Fibroblast of lung (primary cell): ENCODE data around the gene CCDC8. TPM values are rescaled to one million over a fixed set of nuclear protein-coding genes. Genes with fewer than 3 reads are reported as not detected.

Source experiments
- DNase-seq, 2 donors: peaks; one replicate each; pipeline versions ENCODE4 v3.0.0 to v3.0.0-alpha.2; 2010; ENCODE audit warnings: low read depth in 2 of 2
- H2AFZ ChIP-seq: 2 replicates; pipeline ENCODE4 v1.5.1; 2012; ENCODE audit warnings: low read length, control low read depth, inconsistent platforms
- H3K27ac ChIP-seq: 2 replicates; pipeline ENCODE4 v1.5.1; 2011; ENCODE audit warnings: low read length, control low read depth; ENCODE audit not compliant: insufficient read depth
- H3K27me3 ChIP-seq: 2 replicates; pipeline ENCODE4 v1.5.1; 2011; ENCODE audit warnings: mild to moderate bottlenecking, low read length; ENCODE audit not compliant: control insufficient read depth, insufficient read depth
- H3K36me3 ChIP-seq: 2 replicates; pipeline ENCODE4 v1.5.1; 2011; ENCODE audit warnings: low read length; ENCODE audit not compliant: control insufficient read depth, insufficient read depth
- H3K4me1 ChIP-seq: 2 replicates; pipeline ENCODE4 v1.5.1; 2011; ENCODE audit warnings: low read length; ENCODE audit not compliant: control insufficient read depth, insufficient read depth; ENCODE audit errors: extremely low read depth
- H3K4me2 ChIP-seq: 2 replicates; pipeline ENCODE4 v1.5.1; 2011; ENCODE audit warnings: low read length, control low read depth; ENCODE audit not compliant: insufficient read depth; ENCODE audit errors: extremely low read depth
- H3K4me3 ChIP-seq, 4 experiments: fragments of 200-600 bp in 1 of 4; sonication (generic) in 1 of 4; replicated peaks in 1 of 4; 2 replicates each; pipeline ENCODE4 v1.5.1; 2011 to 2016; ENCODE audit warnings: low read length in 4 of 4, low read depth in 3 of 4, mild to moderate bottlenecking in 3 of 4, control low read depth in 2 of 4, inconsistent platforms in 1 of 4, mixed read lengths in 1 of 4; ENCODE audit not compliant: insufficient read depth in 1 of 4; ENCODE audit errors: control extremely low read depth in 1 of 4
- H3K79me2 ChIP-seq: 2 replicates; pipeline ENCODE4 v1.5.1; 2012; ENCODE audit warnings: mild to moderate bottlenecking, low read length, inconsistent platforms; ENCODE audit not compliant: control insufficient read depth, insufficient read depth
- H3K9ac ChIP-seq: 2 replicates; pipeline ENCODE4 v1.5.1; 2011; ENCODE audit warnings: mild to moderate bottlenecking, low read length, control low read depth; ENCODE audit not compliant: insufficient read depth
- H3K9me3 ChIP-seq: 2 replicates; pipeline ENCODE4 v1.5.1; 2012; ENCODE audit warnings: low read depth, low read length; ENCODE audit not compliant: control insufficient read depth, insufficient read depth
- H4K20me1 ChIP-seq: 2 replicates; pipeline ENCODE4 v1.5.1; 2011; ENCODE audit warnings: low read length; ENCODE audit not compliant: control insufficient read depth, insufficient read depth; ENCODE audit errors: extremely low read depth
- CTCF ChIP-seq, 2 donors: IDR thresholded peaks in 1 of 2; conservative IDR thresholded peaks in 1 of 2; 1 replicate in 1 of 2; 2 replicates in 1 of 2; pipeline ENCODE4 v1.5.1; 2011 to 2012; ENCODE audit warnings: low read length in 2 of 2, control low read depth in 1 of 2, inconsistent platforms in 1 of 2, low read depth in 1 of 2, mild to moderate bottlenecking in 1 of 2
- EZH2 ChIP-seq: IDR thresholded peaks from 2 replicates; pipeline ENCODE4 v1.5.1; 2012; ENCODE audit warnings: low read length, control low read depth, mild to moderate bottlenecking; ENCODE audit errors: missing control alignments
- polyA plus RNA-seq, 2 donors: library from polyadenylated mRNA; depleted of rRNA in 1 of 2; stranded (reverse) in 1 of 2; unstranded in 1 of 2; fragments of >200 nt; gene quantifications; 2 replicates each; pipeline ENCODE4 v1.2.1, GENCODE V29; 2011 to 2012; ENCODE audit warnings: missing spikeins in 1 of 2
- total RNA-seq: library from RNA; depleted of rRNA; stranded (reverse); fragments of >200 nt; gene quantifications from 2 replicates; pipeline ENCODE4 v1.2.1, GENCODE V29; 2014

The CCDC8 gene
- total and polyA plus RNA-seq, 2 donors (not counting 1 experiment from before 2014, with no cell fraction given), result 1.9 to 13.4 TPM

GRCh38 chr19:46374536-46375475 lies 38.6 kb downstream of the CCDC8 start:
- no peak overlapping the region for H3K4me3 ChIP-seq
- peaks cover 21% of the 10 kb centered on the region for H3K4me1 ChIP-seq
- DNase-seq, result no peak
- H3K9me3 ChIP-seq, result no peaks in the 10 kb centered on the region
- H3K4me2 ChIP-seq, result no peak overlapping the region
- H3K79me2 ChIP-seq, result peaks cover 37% of the 10 kb centered on the region
- no peaks in the 10 kb centered on the region for H4K20me1 ChIP-seq
- H3K27me3 ChIP-seq, result no peaks in the 10 kb centered on the region
- peaks cover 10% of the 10 kb centered on the region for H3K36me3 ChIP-seq
- H2AFZ ChIP-seq, result no peak overlapping the region
- H3K9ac ChIP-seq, result no peak overlapping the region
- TF ChIP-seq CTCF (conservative IDR thresholded peaks at IDR 0.05 in 1 of 2, IDR thresholded peaks at IDR 0.05 in 1 of 2; ENCODE audit: low read depth in 1 of 2, low read length in 2 of 2), result no peak
- no peak for TF ChIP-seq EZH2
- H3K27ac ChIP-seq, result no peak overlapping the region

DNA sequence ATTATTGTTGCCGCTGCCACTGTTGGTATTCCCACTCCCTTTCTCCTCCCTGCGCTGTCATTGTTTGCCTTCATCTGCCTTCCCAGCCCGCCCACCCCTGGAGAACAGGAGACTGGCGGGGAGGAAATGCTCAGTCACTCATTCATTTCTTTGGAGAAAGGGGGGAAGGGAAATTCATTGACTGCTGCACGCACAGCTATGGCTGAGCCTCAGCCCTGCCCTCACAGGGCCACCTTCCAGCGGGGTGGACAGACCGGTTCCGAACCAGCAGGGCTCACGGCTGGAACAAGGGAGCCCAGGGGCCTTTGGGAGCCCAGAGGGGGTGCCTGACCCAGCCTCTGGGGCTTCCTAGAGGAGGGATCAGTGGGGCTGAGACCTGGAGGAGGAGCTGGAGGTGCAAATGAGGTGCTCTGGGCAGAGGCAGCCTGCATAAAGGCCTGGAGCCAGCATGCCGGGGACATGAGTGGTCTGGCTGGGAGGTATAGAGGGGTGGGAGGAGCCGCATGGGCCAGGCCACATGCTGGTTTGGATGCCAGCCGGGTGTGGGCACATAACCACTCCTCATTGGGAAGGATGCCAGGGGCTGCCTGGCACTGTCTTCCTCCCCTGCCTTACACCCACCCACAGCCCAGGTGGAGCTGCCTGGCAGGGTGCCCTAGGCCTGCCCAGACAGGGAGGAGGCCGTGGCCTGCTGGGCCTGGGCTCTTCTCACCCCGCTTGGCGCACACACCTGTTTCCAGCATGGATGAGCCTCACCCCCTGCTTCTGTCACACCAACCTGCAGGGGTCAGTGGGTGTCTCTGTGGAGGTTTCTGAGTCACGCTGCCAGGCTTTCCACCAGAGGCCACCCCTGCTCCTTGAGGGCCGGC lies 39.6 kb downstream of the CCDC8 start:
- Histone ChIP-seq H3K27ac (peak overlapping the region; percentile 57), H3K9me3 (no peaks in the 10 kb centered on the region), H3K4me3 (no peak overlapping the region), H3K9ac (no peak overlapping the region), H4K20me1 (no peaks in the 10 kb centered on the region), H3K36me3 (peaks cover 10% of the 10 kb centered on the region), H3K27me3 (no peaks in the 10 kb centered on the region), H3K4me1 (peaks cover 17% of the 10 kb centered on the region), H3K79me2 (peaks cover 34% of the 10 kb centered on the region), H3K4me2 (no peak overlapping the region), H2AFZ (no peak overlapping the region)
- DNase-seq, result peak in 1 of 2 donors; percentile 72
- TF ChIP-seq EZH2 (no peak), CTCF (conservative IDR thresholded peaks at IDR 0.05 in 1 of 2, IDR thresholded peaks at IDR 0.05 in 1 of 2; ENCODE audit: low read depth in 1 of 2, low read length in 2 of 2) (no peak)
